H1 (cell line): Measurements from ENCODE around the gene COL27A1. TPM values are rescaled to one million over a fixed set of nuclear protein-coding genes. Genes with fewer than 3 reads are reported as not detected.
A peak's percentile ranks its signal among the peaks of the same experiment; 100 is the strongest.

ENCODE experiments used
- CTCF ChIA-PET: fragments of 300-600 bp; sonication (Branson Sonifier 250); formaldehyde crosslinking; loops from one replicate; lab custom pipeline; 2021; ENCODE audit not compliant: partially characterized antibody; lab: Charles Lee
- POLR2A ChIA-PET: fragments of 300-600 bp; sonication (Branson Sonifier 250); formaldehyde crosslinking; loops from one replicate; lab custom pipeline; 2021; ENCODE audit warnings: inconsistent platforms; ENCODE audit not compliant: partially characterized antibody; lab: Charles Lee
- DNase-seq, 2 experiments: peaks; one replicate each; pipeline versions ENCODE4 v3.0.0 to v3.0.0-alpha.2; 2010 to 2022; ENCODE audit warnings: low spot score in 2 of 2, low read depth in 1 of 2, mixed read lengths in 1 of 2
- FAIRE-seq: peaks from 2 replicates; lab custom pipeline; 2011; peaks lifted over from hg19 to GRCh38; lab: Jason Lieb, UNC
- H2AFZ ChIP-seq: 2 replicates; pipeline ENCODE4 v1.8.1; 2012; ENCODE audit warnings: low read length, inconsistent platforms
- H2AK5ac ChIP-seq: 2 replicates; pipeline ENCODE4 v1.6.1; 2013; ENCODE audit warnings: low read depth, low read length
- H2BK120ac ChIP-seq: replicated peaks from 2 replicates; pipeline ENCODE3; 2013; ENCODE audit warnings: low read depth, low read length, inconsistent platforms
- H2BK12ac ChIP-seq: 2 replicates; pipeline ENCODE4 v1.6.1; 2013; ENCODE audit warnings: low read depth, low read length
- H2BK15ac ChIP-seq: 2 replicates; pipeline ENCODE4 v1.6.1; 2013; ENCODE audit warnings: low read length
- H2BK20ac ChIP-seq: 2 replicates; pipeline ENCODE4 v1.6.1; 2013; ENCODE audit warnings: low read length
- H2BK5ac ChIP-seq: 2 replicates; pipeline ENCODE4 v1.6.1; 2013; ENCODE audit warnings: low read depth, low read length
- H3K14ac ChIP-seq: 2 replicates; pipeline ENCODE4 v1.6.1; 2013; ENCODE audit warnings: inconsistent platforms; ENCODE audit not compliant: insufficient read length
- H3K18ac ChIP-seq: 2 replicates; pipeline ENCODE4 v1.6.1; 2013; ENCODE audit warnings: low read length; ENCODE audit errors: extremely low read depth
- H3K23ac ChIP-seq: 2 replicates; pipeline ENCODE4 v1.6.1; 2013; ENCODE audit warnings: inconsistent platforms; ENCODE audit not compliant: insufficient read length
- H3K23me2 ChIP-seq: 2 replicates; pipeline ENCODE4 v1.6.1; 2013; ENCODE audit warnings: low read depth, low read length
- H3K27ac ChIP-seq: 2 replicates; pipeline ENCODE4 v1.6.1; 2011; ENCODE audit warnings: low read depth, low read length, inconsistent platforms
- H3K27me3 ChIP-seq, 4 experiments: replicated peaks in 1 of 4; 1 replicate in 1 of 4; 2 replicates in 3 of 4; pipeline versions ENCODE4 v1.6.1 to v1.8.1; 2011 to 2013; ENCODE audit warnings: low read length in 3 of 4, mild to moderate bottlenecking in 3 of 4, inconsistent platforms in 2 of 4, mixed read lengths in 2 of 4, moderate library complexity in 1 of 4; ENCODE audit not compliant: control insufficient read depth in 3 of 4, insufficient read depth in 3 of 4; ENCODE audit errors: extremely low read depth in 1 of 4
- H3K36me3 ChIP-seq, 4 experiments: 2 replicates each; pipeline versions ENCODE4 v1.6.1 to v1.8.1; 2011 to 2013; ENCODE audit warnings: mild to moderate bottlenecking in 4 of 4, low read length in 3 of 4, moderate library complexity in 2 of 4, control low read depth in 1 of 4, inconsistent platforms in 1 of 4; ENCODE audit not compliant: insufficient read depth in 4 of 4, control insufficient read depth in 2 of 4
- H3K4ac ChIP-seq: replicated peaks from 2 replicates; pipeline ENCODE3; 2013; ENCODE audit warnings: low read length, low read depth, mixed read lengths, inconsistent platforms; ENCODE audit not compliant: insufficient read length
- H3K4me1 ChIP-seq, 4 experiments: replicated peaks in 1 of 4; 1 replicate in 1 of 4; 2 replicates in 3 of 4; pipeline versions ENCODE4 v1.6.1 to v1.8.1; 2011 to 2013; ENCODE audit warnings: low read length in 3 of 4, inconsistent platforms in 2 of 4, mixed read lengths in 1 of 4; ENCODE audit not compliant: insufficient read depth in 4 of 4, control insufficient read depth in 3 of 4
- H3K4me2 ChIP-seq, 2 experiments: 2 replicates each; pipeline versions ENCODE4 v1.6.1 to v1.8.1; 2011 to 2013; ENCODE audit warnings: low read depth in 2 of 2, low read length in 2 of 2, control low read depth in 1 of 2, inconsistent platforms in 1 of 2, mild to moderate bottlenecking in 1 of 2; ENCODE audit not compliant: insufficient read depth in 1 of 2
- H3K4me3 ChIP-seq, 4 experiments: fragments of 200-600, 300-600 bp in 1 of 4; sonication (generic), shearing (Covaris generic), sonication (Bioruptor Twin) in 1 of 4; 2 replicates each; pipeline versions ENCODE4 v1.5.1 to v1.8.1; 2011 to 2016; ENCODE audit warnings: low read length in 4 of 4, low read depth in 3 of 4, control low read depth in 2 of 4, inconsistent platforms in 2 of 4, mild to moderate bottlenecking in 2 of 4, mixed read lengths in 1 of 4, moderate library complexity in 1 of 4; ENCODE audit not compliant: insufficient read depth in 2 of 4; ENCODE audit errors: extremely low read depth in 1 of 4
- H3K56ac ChIP-seq: replicated peaks from 2 replicates; pipeline ENCODE3; 2013; ENCODE audit warnings: low read depth, mild to moderate bottlenecking, mixed read lengths, low read length, inconsistent platforms; ENCODE audit not compliant: insufficient read length
- H3K79me1 ChIP-seq: 2 replicates; pipeline ENCODE4 v1.6.1; 2013; ENCODE audit warnings: low read depth, low read length, control low read depth
- H3K79me2 ChIP-seq, 2 experiments: 2 replicates each; pipeline versions ENCODE4 v1.6.1 to v1.8.1; 2012 to 2013; ENCODE audit warnings: low read length in 2 of 2, mild to moderate bottlenecking in 2 of 2, inconsistent platforms in 1 of 2; ENCODE audit not compliant: insufficient read depth in 2 of 2, control insufficient read depth in 1 of 2
- H3K9ac ChIP-seq, 4 experiments: replicated peaks in 1 of 4; 1 replicate in 1 of 4; 2 replicates in 3 of 4; pipeline versions ENCODE4 v1.6.1 to v1.8.1; 2011 to 2013; ENCODE audit warnings: low read depth in 3 of 4, low read length in 3 of 4, control low read depth in 2 of 4, mild to moderate bottlenecking in 2 of 4, moderate library complexity in 2 of 4, inconsistent platforms in 1 of 4; ENCODE audit errors: extremely low read depth in 1 of 4
- H3K9me3 ChIP-seq, 2 experiments: 2 replicates each; pipeline versions ENCODE4 v1.6.1 to v1.8.1; 2012 to 2013; ENCODE audit warnings: mild to moderate bottlenecking in 2 of 2, moderate library complexity in 2 of 2, control low read depth in 1 of 2, inconsistent platforms in 1 of 2, low read depth in 1 of 2, low read length in 1 of 2, mixed read lengths in 1 of 2; ENCODE audit not compliant: insufficient read depth in 2 of 2
- H4K20me1 ChIP-seq, 2 experiments: replicated peaks in 1 of 2; 2 replicates each; pipeline versions ENCODE3 to v1.8.1; 2011 to 2013; ENCODE audit warnings: inconsistent platforms in 2 of 2, low read length in 2 of 2, mild to moderate bottlenecking in 1 of 2; ENCODE audit not compliant: insufficient read depth in 2 of 2, control insufficient read depth in 1 of 2
- H4K5ac ChIP-seq: 2 replicates; pipeline ENCODE4 v1.6.1; 2013; ENCODE audit warnings: low read length, low read depth, mixed read lengths, inconsistent platforms; ENCODE audit not compliant: insufficient read length
- H4K8ac ChIP-seq: 2 replicates; pipeline ENCODE4 v1.8.0; 2013; ENCODE audit warnings: mild to moderate bottlenecking, moderate library complexity, low read length, inconsistent platforms; ENCODE audit not compliant: insufficient read depth; ENCODE audit errors: extremely low read depth
- H4K91ac ChIP-seq: replicated peaks from 2 replicates; pipeline ENCODE3; 2013; ENCODE audit warnings: low read length, mixed read lengths, inconsistent platforms; ENCODE audit not compliant: insufficient read length
- POLR2A ChIP-seq, 2 experiments: IDR thresholded peaks; 1 replicate in 1 of 2; 2 replicates in 1 of 2; pipeline ENCODE4 v1.6.1; 2011; ENCODE audit warnings: low read depth in 2 of 2, low read length in 2 of 2, mild to moderate bottlenecking in 2 of 2; ENCODE audit errors: control extremely low read depth in 1 of 2
- TAF7 ChIP-seq: optimal IDR thresholded peaks from 2 replicates; pipeline ENCODE3; 2011; ENCODE audit warnings: low read depth, mild to moderate bottlenecking, inconsistent platforms, low read length, moderate library complexity, borderline replicate concordance
- WGBS, 2 experiments: shearing (Covaris generic) in 1 of 2; methylation state at CpG; one replicate each; pipeline versions ENCODE4 v1.1.6 to v1.1.7; 2013 to 2015; ENCODE audit warnings: low lambda C conversion rate in 2 of 2, mixed read lengths in 2 of 2, inconsistent platforms in 1 of 2, low coverage in 1 of 2, missing lambda C conversion rate in 1 of 2; ENCODE audit not compliant: insufficient replicate concordance in 2 of 2, insufficient coverage in 1 of 2, insufficient read length in 1 of 2; ENCODE audit errors: extremely low coverage in 1 of 2, missing lambda C conversion rate in 1 of 2; 5-methylcytosine and 5-hydroxymethylcytosine counted together
- polyA plus RNA-seq, 7 experiments: library from polyadenylated mRNA; depleted of rRNA in 3 of 7; stranded (reverse) in 5 of 7; unstranded in 2 of 7; fragments of >200 nt in 5 of 7; fragments of 200-250 nt in 2 of 7; gene quantifications; 1 replicate in 5 of 7; 2 replicates in 1 of 7; 4 replicates in 1 of 7; pipeline versions ENCODE4 v1.2.1 to v1.2.3, GENCODE V29; 2011 to 2013; ENCODE audit warnings: missing spikeins in 2 of 7, mixed read lengths in 2 of 7
- total RNA-seq: library from RNA; stranded (reverse); fragmentation: NEBNext Ultra II Directional; extraction: Animal tissue kit (Norgen Biotek cat#: 25700); gene quantifications from 2 replicates; pipeline ENCODE4 v1.2.1, GENCODE V29; 2021

The COL27A1 gene
- total and polyA plus RNA-seq, 2 of the 8 experiments (the other 6 are each of a cell fraction or from before 2014, with no cell fraction given): 15.1 to 22.8 TPM

GRCh38 chr9:114174876-114175771 is 19.8 kb downstream of the COL27A1 start:
- H3K9ac ChIP-seq: no peak overlapping the region
- H2BK120ac ChIP-seq: no peak overlapping the region
- FAIRE-seq (no peak), DNase-seq (no peak)
- H3K4me1 ChIP-seq: no peaks in the 10 kb centered on the region; a peak in 1 of 7 replicates
- H2BK20ac ChIP-seq: no peak overlapping the region
- no peaks in the 10 kb centered on the region for H3K23me2 ChIP-seq
- no peaks in the 10 kb centered on the region for H3K79me1 ChIP-seq
- no peaks in the 10 kb centered on the region for H3K9me3 ChIP-seq
- no peak overlapping the region for H3K27ac ChIP-seq
- no peak overlapping the region for H3K14ac ChIP-seq
- no peak overlapping the region for H4K91ac ChIP-seq
- 78% methylated on average over 25 of the region's 26 CpGs; no CpG with 5 or more reads in 1 of the 2 experiments for WGBS, 2 experiments
- ChIA-PET CTCF (interaction anchor here (0.6 to 3.8 kb wide), 9 partner anchors 11 to 1036 kb away, joined by 3 to 16 read pairs (median 5); partner anchors contain the start of gene COL27A1), POLR2A (interaction anchor here (0.7 to 2.1 kb wide), 4 partner anchors 12 to 296 kb away, joined by 3 to 11 read pairs (median 3); no protein-coding TSS in a partner anchor)
- no peak overlapping the region for H2BK5ac ChIP-seq
- no peak overlapping the region for H4K8ac ChIP-seq
- no peak overlapping the region for H3K4ac ChIP-seq
- no peak overlapping the region for H2BK15ac ChIP-seq
- H2AFZ ChIP-seq: no peak overlapping the region
- H3K27me3 ChIP-seq: no peaks in the 10 kb centered on the region
- no peaks in the 10 kb centered on the region; a peak in 1 of 8 replicates for H3K36me3 ChIP-seq
- no peak overlapping the region for H3K4me2 ChIP-seq
- no peak overlapping the region for H3K4me3 ChIP-seq
- H4K20me1 ChIP-seq: peaks cover 0 to 1% of the 10 kb centered on the region in 2 experiments
- TF ChIP-seq TAF7: peak; percentile 46
- no peak for TF ChIP-seq POLR2A (IDR thresholded peaks at IDR 0.05; ENCODE audit: control extremely low read depth in 1 of 2, low read depth in 2 of 2, low read length in 2 of 2)
- H3K18ac ChIP-seq: no peak overlapping the region; the same call in 1 of the 2 replicates
- H3K79me2 ChIP-seq: no peaks in the 10 kb centered on the region
- H4K5ac ChIP-seq: no peak overlapping the region
- no peak overlapping the region for H2BK12ac ChIP-seq
- H3K56ac ChIP-seq: no peak overlapping the region
- no peak overlapping the region for H2AK5ac ChIP-seq
- H3K23ac ChIP-seq: no peak overlapping the region
